ENCODE results near the gene PLCB1. TPM values are rescaled to one million over a fixed set of nuclear protein-coding genes. Genes with fewer than 3 reads are reported as not detected.

Gene PLCB1
- total RNA-seq, 1 donor from 2014 or later, result 19.0 TPM

GRCh38 chr20:8657664-8658063 is 525.6 kb downstream of the PLCB1 start:
- DNase-seq (ENCODE audit: low spot score), result no peak

GRCh38 chr20:8658103-8658502 is 526.0 kb downstream of the PLCB1 start:
- DNase-seq (ENCODE audit: low spot score), result no peak

- no peak for DNase-seq (ENCODE audit: low spot score)
Measured at GRCh38 chr20:8661229-8661952, 529.3 kb downstream of the PLCB1 start.

GRCh38 chr20:8662433-8662954 is 530.4 kb downstream of the PLCB1 start:
- DNase-seq (ENCODE audit: low spot score), result no peak

GRCh38 chr20:8663424-8663823 is 531.4 kb downstream of the PLCB1 start:
- DNase-seq (ENCODE audit: low spot score), result no peak

- DNase-seq (ENCODE audit: low spot score), result no peak
Measured at GRCh38 chr20:8664778-8665177, 532.7 kb downstream of the PLCB1 start.

- DNase-seq (ENCODE audit: low spot score), result no peak
Measured at GRCh38 chr20:8667306-8667705, 535.2 kb downstream of the PLCB1 start.

GRCh38 chr20:8670207-8670892 is 538.3 kb downstream of the PLCB1 start:
- DNase-seq (ENCODE audit: low spot score), result no peak

- no peak for DNase-seq (ENCODE audit: low spot score)
Measured at GRCh38 chr20:8670893-8671215, 538.8 kb downstream of the PLCB1 start.

GRCh38 chr20:8671370-8671961 is 539.4 kb downstream of the PLCB1 start:
- no peak for DNase-seq (ENCODE audit: low spot score)

GRCh38 chr20:8673116-8673515 is 541.0 kb downstream of the PLCB1 start:
- DNase-seq (ENCODE audit: low spot score), result no peak

- no peak for DNase-seq (ENCODE audit: low spot score)
Measured at GRCh38 chr20:8675896-8676295, 543.8 kb downstream of the PLCB1 start.

GRCh38 chr20:8678098-8678776 is 546.2 kb downstream of the PLCB1 start:
- no peak for DNase-seq (ENCODE audit: low spot score)

- no peak for DNase-seq (ENCODE audit: low spot score)
Measured at GRCh38 chr20:8689337-8689736, 557.3 kb downstream of the PLCB1 start.

- no peak for DNase-seq (ENCODE audit: low spot score)
Measured at GRCh38 chr20:8690074-8690473, 558.0 kb downstream of the PLCB1 start.

GRCh38 chr20:8693709-8694108 is 561.6 kb downstream of the PLCB1 start:
- no peak for DNase-seq (ENCODE audit: low spot score)

GRCh38 chr20:8700756-8701155 is 568.7 kb downstream of the PLCB1 start:
- DNase-seq (ENCODE audit: low spot score), result no peak

- no peak for DNase-seq (ENCODE audit: low spot score)
Measured at GRCh38 chr20:8706961-8707700, 575.1 kb downstream of the PLCB1 start.

GRCh38 chr20:8709627-8710026 is 577.6 kb downstream of the PLCB1 start:
- DNase-seq (ENCODE audit: low spot score), result no peak

- no peak for DNase-seq (ENCODE audit: low spot score)
Measured at GRCh38 chr20:8711501-8711900, 579.4 kb downstream of the PLCB1 start.

GRCh38 chr20:8714206-8714605 is 582.1 kb downstream of the PLCB1 start:
- no peak for DNase-seq (ENCODE audit: low spot score)

- DNase-seq (ENCODE audit: low spot score), result no peak
Measured at GRCh38 chr20:8718279-8718678, 586.2 kb downstream of the PLCB1 start.

Data from mucosa of gallbladder (tissue), 1 donor.